Measurements from ENCODE around the gene COL3A1.

- TF ChIP-seq POLR2AphosphoS5 (IDR thresholded peaks at IDR 0.05) (no peak), CTCF (IDR thresholded peaks at IDR 0.05) (no peak), POLR2A (IDR thresholded peaks at IDR 0.05) (no peak)
These were observed 8.6 kb upstream of the COL3A1 start for GRCh38 chr2:188965563-188965962.
